ENCODE data around the gene THAP5.
"Not testable (repeated sequence)": the region's sequence is repeated elsewhere in the genome, so short reads cannot be mapped to it uniquely, and the experiment has no call there.

Gene THAP5

GRCh38 chr7:108581655-108582491, 12.4 kb upstream of the THAP5 start:
- DNase-seq = no peak

DNA sequence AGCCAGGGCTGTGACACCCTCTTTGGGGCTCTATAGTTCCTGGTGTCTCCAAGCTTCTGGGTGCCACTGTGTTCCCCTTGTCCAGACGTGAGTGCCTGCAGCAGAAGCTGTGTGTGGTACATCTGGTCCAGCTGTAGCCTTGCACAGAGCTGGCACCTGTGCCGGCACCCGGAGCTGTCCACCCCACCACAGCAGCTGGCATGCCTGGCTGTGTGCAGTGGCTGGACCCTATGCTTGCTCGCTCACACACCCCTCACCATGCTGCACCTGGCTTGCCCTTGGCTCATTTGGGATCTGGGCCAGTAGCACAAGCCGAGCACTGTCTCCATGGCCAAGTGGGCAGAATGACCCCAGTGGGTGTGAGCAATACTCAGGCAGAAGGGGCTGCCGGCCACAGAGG, 10.8 kb upstream of the THAP5 start:
- DNase-seq = no peak

DNA sequence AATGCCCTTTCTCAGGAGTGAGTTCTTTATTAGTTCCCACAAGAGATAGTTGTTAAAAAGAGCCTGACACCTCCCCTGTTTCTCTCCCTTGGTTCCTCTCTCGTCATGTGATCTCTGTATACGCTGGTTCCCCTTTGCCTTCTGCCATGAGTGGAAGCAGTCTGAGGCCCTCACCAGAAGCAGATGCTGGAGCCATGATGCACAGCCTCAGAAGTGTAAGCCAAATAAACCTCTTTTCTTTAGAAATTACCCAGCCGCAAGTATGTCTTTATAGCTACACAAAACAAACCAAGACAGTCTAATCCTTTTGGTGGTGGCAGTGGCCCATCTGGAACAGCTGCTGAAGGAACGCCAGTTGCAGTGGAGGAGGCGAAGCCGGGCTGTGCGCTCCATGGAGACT, 9.4 kb upstream of the THAP5 start:
- DNase-seq = no peak

GRCh38 chr7:108576116-108576515, 6.6 kb upstream of the THAP5 start:
- DNase-seq = no peak

DNA sequence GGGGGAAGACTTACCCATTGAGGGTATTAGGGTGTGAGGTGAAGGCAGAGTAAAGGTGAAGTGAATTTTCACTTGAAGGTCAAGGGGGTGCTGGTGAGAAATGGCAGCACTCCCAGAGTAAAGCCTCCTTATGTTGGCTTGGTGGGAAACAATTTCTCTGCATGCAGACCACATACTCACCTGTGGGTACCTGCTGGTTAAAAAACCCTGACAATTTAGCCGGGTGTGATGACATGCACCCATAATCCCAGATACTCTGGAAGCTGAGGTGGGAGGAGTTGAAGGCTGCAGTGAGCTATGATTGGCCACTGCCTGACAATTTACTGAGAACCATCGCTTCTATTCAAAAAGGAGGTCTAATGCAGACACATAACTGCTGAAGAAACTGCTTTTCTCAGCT, 5.7 kb upstream of the THAP5 start:
- no peak for DNase-seq

DNA sequence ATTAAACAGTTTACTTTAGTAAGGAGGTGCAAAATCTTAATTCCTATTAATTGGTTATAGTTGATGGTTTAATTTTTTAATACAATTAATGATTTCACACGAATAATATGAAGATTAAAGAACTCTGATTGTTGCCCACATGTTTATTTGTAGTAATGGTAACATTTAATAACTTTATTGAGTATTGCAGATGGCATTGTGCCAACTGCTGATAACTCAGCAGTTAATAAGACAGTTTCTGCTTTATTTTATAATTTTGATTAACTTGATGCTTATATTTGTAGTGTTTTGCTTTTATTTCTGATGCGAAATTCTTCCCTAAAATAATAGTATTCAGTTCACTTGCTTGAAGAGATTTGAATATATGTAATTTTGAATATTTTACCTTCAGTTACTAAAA, 3.0 kb upstream of the THAP5 start:
- DNase-seq = no peak

DNA sequence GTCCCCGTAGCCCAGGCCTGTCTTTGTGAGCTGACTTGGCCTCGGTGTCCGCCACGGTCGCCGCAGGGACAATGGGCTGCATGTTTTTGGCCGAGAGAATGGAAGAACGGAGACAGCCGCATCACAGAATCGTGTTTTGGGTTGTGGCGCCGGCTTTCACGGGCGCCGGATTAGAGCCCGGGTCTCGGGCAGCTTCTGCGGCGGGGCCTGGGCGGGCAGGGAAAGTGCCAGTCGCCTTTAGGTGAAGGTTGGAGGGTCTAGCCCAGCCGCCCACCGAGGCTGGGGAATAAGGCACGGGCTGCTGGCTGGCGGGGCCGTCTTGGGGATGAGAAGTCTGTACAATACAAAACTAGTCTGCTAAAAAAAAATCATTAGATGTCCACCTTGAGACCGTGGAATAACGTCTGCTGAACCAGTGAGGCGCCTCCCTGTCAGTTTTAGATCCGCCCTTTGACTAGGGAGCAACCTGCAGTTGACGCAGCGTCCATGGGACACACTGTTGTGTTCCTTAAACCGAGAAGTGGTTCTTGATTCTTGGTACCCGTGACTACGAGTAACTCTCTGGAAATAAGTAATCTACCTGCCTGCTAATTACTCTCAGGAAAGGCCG, 745 bp upstream of the THAP5 start:
- DNase-seq = peak; percentile 49

GRCh38 chr7:108568801-108569380, 615 bp downstream of the THAP5 start:
- DNase-seq = no peak

GRCh38 chr7:108565987-108566386, 3.5 kb downstream of the THAP5 start:
- no peak for DNase-seq

DNA sequence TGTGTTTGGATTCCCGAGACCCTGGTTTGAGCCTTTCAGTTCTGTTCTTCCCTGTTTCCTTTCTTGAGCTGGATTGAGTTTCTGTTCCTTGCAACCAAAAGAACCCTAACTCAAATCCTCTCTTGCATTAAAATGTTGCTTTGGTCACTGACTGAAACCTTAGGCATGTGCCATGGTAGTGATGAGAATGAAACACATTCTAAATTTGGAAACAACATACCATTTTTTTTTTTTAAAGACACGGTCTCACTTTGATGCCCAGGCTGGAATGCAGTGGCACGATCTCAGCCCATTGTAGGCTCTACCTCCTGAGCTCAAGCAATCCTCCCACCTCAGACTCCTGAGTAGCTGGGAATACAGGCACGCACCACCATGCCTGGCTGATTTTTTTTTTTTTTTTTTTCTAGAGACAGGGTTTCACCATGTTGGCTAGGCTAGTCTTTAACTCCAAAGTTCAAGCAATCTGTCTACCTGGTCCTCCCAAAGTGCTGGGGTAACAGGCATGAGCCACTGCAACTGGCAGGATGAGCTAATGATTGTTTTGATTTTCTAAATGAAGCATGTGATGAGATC, 8.4 kb downstream of the THAP5 start:
- DNase-seq = peak; percentile 30

- DNase-seq = no peak
Observed at GRCh38 chr7:108559253-108559652, 10.3 kb downstream of the THAP5 start.

DNA sequence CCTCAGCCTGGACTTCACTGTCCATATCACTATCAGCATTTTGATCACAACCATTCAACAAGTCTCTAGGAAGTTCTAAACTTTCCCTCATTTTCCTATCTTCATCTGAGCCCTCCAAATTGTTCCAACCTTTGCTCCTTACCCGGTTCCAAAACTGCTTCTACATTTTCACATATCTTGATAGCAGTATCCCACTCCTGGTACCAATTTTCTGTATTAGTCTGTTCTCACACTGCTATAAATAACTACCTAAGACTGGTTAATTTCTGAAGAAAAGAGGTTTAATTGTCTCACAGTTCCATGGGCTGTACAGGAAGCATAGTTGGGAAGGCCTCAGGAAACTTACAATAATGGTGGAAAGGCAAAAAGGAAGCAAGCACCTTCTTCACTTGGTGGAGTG, 11.9 kb downstream of the THAP5 start:
- no peak for DNase-seq

GRCh38 chr7:108557191-108557590, 12.3 kb downstream of the THAP5 start:
- no peak for DNase-seq

GRCh38 chr7:108556665-108557064, 12.8 kb downstream of the THAP5 start:
- DNase-seq = not testable (repeated sequence)

DNA sequence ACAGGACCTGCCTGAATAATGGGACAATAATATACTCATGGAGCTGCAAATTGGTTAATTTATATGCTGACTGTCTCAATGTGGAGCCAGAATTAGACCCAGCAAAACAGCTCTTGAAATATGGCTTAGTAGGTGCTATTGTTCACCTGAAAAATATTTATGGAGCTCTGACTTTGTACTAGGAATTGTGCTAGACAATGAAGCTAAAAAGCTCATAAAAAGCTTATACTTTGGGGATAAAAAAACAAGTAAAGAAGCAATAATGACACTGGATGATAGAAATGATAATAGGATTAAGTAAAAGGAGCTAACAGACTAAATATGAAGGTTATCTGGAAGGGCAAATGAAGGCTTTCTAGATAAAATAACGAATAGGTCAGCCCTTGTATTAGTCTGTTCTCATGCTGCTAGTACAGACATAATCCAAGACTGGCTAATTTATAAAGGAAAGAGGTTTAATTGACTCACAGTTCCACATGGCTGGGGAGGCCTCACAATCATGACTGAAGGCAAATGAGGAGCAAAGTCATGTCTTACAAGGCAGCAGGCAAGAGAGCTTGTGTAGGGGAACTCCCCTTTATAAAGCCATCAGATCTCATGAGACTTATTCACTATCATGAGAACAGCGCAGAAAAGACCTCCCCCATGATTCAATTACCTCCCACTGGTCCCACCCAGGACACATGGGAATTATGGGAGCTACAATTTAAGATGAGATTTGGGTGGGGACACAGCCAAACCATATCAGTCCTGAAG, 21.2 kb downstream of the THAP5 start:
- DNase-seq = not testable (repeated sequence)

DNA sequence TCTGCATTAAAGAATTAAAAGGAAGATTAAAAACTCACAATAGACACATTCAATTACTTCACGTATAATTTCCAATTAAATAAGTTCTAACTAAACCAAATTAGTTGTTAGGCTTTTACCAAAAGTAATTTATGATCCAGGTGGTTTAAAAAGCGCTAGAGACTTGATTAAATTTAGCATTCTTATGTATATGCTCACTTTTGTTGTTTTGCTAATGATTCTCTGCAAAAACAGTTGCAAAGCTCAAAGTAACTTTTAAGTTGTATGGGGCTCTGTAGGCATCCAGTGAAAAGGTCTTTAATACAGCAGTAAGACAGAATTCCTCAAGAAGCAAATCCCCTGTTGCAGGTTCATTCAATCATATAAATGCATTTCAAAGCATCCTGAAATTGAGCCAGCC, 28.0 kb downstream of the THAP5 start:
- no peak for DNase-seq

GRCh38 chr7:108538685-108539084, 30.8 kb downstream of the THAP5 start:
- not testable (repeated sequence) for DNase-seq

- DNase-seq = not testable (repeated sequence)
Observed at GRCh38 chr7:108538236-108538635, 31.3 kb downstream of the THAP5 start.

DNA sequence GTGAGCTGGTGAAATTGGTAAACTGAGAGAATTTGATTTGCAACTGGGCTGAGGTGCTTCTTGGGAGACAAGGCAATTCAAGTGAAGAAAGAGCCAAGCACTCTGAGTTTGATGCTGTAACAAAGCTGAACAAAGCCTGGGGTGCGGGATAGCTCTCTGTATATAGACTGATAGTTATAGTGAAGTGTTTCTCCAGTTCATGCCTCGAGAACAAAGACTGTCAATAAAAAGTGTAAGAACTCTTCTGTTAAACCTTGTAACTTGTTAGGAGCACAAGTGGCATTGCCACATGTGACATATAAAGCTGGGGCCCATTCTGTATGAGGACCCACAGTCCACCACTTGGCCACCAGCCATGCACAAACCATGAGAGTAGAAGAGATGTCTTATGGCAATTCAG, 32.3 kb downstream of the THAP5 start:
- DNase-seq = no peak

- DNase-seq = no peak
Observed at GRCh38 chr7:108535744-108536143, 33.8 kb downstream of the THAP5 start.

DNA sequence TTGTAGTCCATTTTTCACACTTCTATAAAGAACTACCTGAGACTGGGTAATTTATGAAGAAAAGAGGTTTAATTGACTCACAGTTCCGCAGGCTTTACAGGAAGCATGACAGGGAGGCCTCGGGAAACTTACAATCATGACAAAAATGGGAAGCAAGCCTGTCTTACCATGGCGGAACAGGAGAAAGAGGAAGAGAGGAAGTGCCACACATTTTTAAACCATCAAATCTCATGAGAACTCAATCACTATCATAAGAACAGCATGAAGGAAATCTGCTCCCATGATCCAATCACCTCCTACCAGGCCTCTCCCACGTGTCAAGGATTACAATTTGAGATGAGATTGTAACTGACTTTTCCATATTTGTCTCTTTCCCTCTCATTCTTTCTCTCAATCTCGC, 34.2 kb downstream of the THAP5 start:
- peak; percentile 38 for DNase-seq

GRCh38 chr7:108533712-108534111, 35.8 kb downstream of the THAP5 start:
- no peak for DNase-seq

DNA sequence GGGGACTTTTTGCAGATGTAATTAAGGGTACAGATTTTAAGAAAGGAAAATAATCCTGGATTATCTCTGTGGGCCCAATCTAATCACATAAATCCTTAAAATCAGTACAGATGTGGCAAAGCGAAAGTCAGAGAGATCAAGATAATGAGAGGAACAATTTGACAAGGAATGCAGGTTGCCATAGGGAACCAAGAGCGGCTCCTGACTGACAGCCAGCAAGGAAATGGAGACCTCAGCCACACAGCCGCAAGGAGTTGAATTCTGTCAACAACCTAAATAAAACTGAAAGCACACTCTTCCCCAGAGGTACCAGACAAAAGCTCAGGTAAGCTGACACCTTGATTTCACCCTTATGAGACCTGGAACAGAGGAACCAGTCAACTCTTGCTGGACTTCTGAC, 40.2 kb downstream of the THAP5 start:
- DNase-seq = no peak

Data from MV-4-11 (cell line).